HepG2 (cell line): Measurements from ENCODE around the gene PDE4D. TPM values are rescaled to one million over a fixed set of nuclear protein-coding genes. Genes with fewer than 3 reads are reported as not detected.
A peak's percentile ranks its signal among the peaks of the same experiment; 100 is the strongest.

Experiments
- ATAC-seq: fragments of 200-7000 bp; cut with Tn5 transposase; 3 replicates; pipeline ENCODE4 v1.9.1; 2020; ENCODE audit warnings: mild to moderate bottlenecking, moderate library complexity
- BruUV-seq: library from RNA; stranded (reverse); fragments of 400-500 nt; replicated peaks from 2 replicates; lab custom pipeline; 2021; lab: Mats Ljungman, UMichigan
- CTCF ChIA-PET: fragments of 300-600 bp; formaldehyde crosslinking; extraction: SDS; loops from one replicate; lab custom pipeline; 2021; ENCODE audit warnings: low total read pairs, inconsistent platforms, low intra/inter-chr PET ratio; lab: Yijun Ruan, JAX
- POLR2A ChIA-PET: fragments of 350-600 bp; sonication (Branson Sonifier 250); formaldehyde crosslinking; loops from one replicate; lab custom pipeline; 2020; ENCODE audit warnings: antibody characterized with exemption, inconsistent platforms; lab: Yijun Ruan, JAX
- DNase-seq: peaks from one replicate; pipeline ENCODE4 v3.0.0-alpha.2; 2015; ENCODE audit warnings: low spot score
- FAIRE-seq: peaks from 3 replicates; lab custom pipeline; 2011; peaks lifted over from hg19 to GRCh38; lab: Jason Lieb, UNC
- H2AFZ ChIP-seq: one replicate; pipeline ENCODE4 v1.6.1; 2011; ENCODE audit warnings: low read length, inconsistent platforms
- H3K27ac ChIP-seq: fragments of 300-600 bp; 3 replicates; pipeline ENCODE4 v1.8.0; 2011; ENCODE audit warnings: mixed run types, mild to moderate bottlenecking, mixed read lengths, low read length, inconsistent platforms; ENCODE audit not compliant: insufficient read depth; ENCODE audit errors: extremely low read length
- H3K27me3 ChIP-seq, 2 experiments: fragments of 200-600 bp in 1 of 2; 2 replicates in 1 of 2; 3 replicates in 1 of 2; pipeline versions ENCODE4 v1.6.0 to v1.8.0; 2011; ENCODE audit warnings: low read length in 2 of 2, mild to moderate bottlenecking in 2 of 2, moderate library complexity in 2 of 2, inconsistent platforms in 1 of 2; ENCODE audit not compliant: insufficient read depth in 2 of 2, control insufficient read depth in 1 of 2
- H3K36me3 ChIP-seq, 2 experiments: fragments of 200-600 bp in 1 of 2; replicated peaks in 1 of 2; 2 replicates in 1 of 2; 3 replicates in 1 of 2; pipeline versions ENCODE4 v1.5.1 to v1.8.0; 2011; ENCODE audit warnings: low read length in 2 of 2, inconsistent platforms in 1 of 2; ENCODE audit not compliant: insufficient read depth in 2 of 2, control insufficient read depth in 1 of 2
- H3K4me1 ChIP-seq: 2 replicates; pipeline ENCODE4 v1.5.1; 2012; ENCODE audit warnings: low read length, inconsistent platforms; ENCODE audit not compliant: insufficient read depth
- H3K4me2 ChIP-seq: 2 replicates; pipeline ENCODE4 v1.6.0; 2011; ENCODE audit warnings: low read depth, low read length, inconsistent platforms
- H3K4me3 ChIP-seq, 3 experiments: fragments of 200-600 bp in 1 of 3; sonication (generic), shearing (Covaris generic) in 1 of 3; replicated peaks in 1 of 3; 2 replicates each; pipeline ENCODE4 v1.5.1; 2011 to 2016; ENCODE audit warnings: low read length in 3 of 3, inconsistent platforms in 2 of 3, low read depth in 2 of 3, mild to moderate bottlenecking in 2 of 3, control low read depth in 1 of 3, mixed read lengths in 1 of 3; ENCODE audit not compliant: insufficient read depth in 1 of 3
- H3K79me2 ChIP-seq: one replicate; pipeline ENCODE4 v1.6.1; 2011; ENCODE audit warnings: low read length, inconsistent platforms; ENCODE audit not compliant: insufficient read depth
- H3K9ac ChIP-seq: 2 replicates; pipeline ENCODE4 v1.6.0; 2011; ENCODE audit warnings: mild to moderate bottlenecking, low read depth, low read length, inconsistent platforms; ENCODE audit not compliant: insufficient read depth
- H3K9me3 ChIP-seq: 2 replicates; pipeline ENCODE4 v1.5.1; 2012; ENCODE audit warnings: mild to moderate bottlenecking, low read length
- H4K20me1 ChIP-seq: 2 replicates; pipeline ENCODE4 v1.6.0; 2011; ENCODE audit warnings: inconsistent platforms, mild to moderate bottlenecking, low read length, moderate library complexity; ENCODE audit not compliant: insufficient read depth
- FOXO4 ChIP-seq: sonication (generic); formaldehyde crosslinking; conservative IDR thresholded peaks from 2 replicates; pipeline ENCODE4 v1.8.1; 2023; ENCODE audit warnings: missing genetic modification reagents
- HBP1 ChIP-seq: IDR thresholded peaks from 2 replicates; pipeline ENCODE4 v1.6.1; 2016; ENCODE audit warnings: low read depth, control low read depth
- HNRNPL ChIP-seq: fragments of 200-400 bp; formaldehyde crosslinking; IDR thresholded peaks from 2 replicates; pipeline ENCODE4 v1.6.1; 2017; ENCODE audit warnings: mild to moderate bottlenecking, low read depth, low read length
- KDM5A ChIP-seq: fragments of 200-600 bp; sonication (generic); IDR thresholded peaks from 2 replicates; pipeline ENCODE4 v1.7.0; 2018; ENCODE audit warnings: antibody characterized with exemption, mild to moderate bottlenecking, low read length, borderline replicate concordance
- MYNN ChIP-seq: sonication (generic); formaldehyde crosslinking; IDR thresholded peaks from 2 replicates; pipeline ENCODE4 v1.4.0; 2020; ENCODE audit warnings: mild to moderate bottlenecking, low read depth, missing genetic modification reagents
- NKX3-1 ChIP-seq: sonication (generic); formaldehyde crosslinking; IDR thresholded peaks from 2 replicates; pipeline ENCODE4 v1.5.0; 2020; ENCODE audit warnings: missing genetic modification reagents
- NR2C2 ChIP-seq: sonication (generic); formaldehyde crosslinking; IDR thresholded peaks from 2 replicates; pipeline ENCODE4 v1.4.0; 2020; ENCODE audit warnings: missing genetic modification reagents, mild to moderate bottlenecking, moderate library complexity, borderline replicate concordance
- NRL ChIP-seq: sonication (generic); formaldehyde crosslinking; IDR thresholded peaks from 2 replicates; pipeline ENCODE4 v1.5.0; 2020; ENCODE audit warnings: missing genetic modification reagents, mild to moderate bottlenecking, moderate library complexity, borderline replicate concordance
- SMAD1 ChIP-seq: sonication (generic); formaldehyde crosslinking; IDR thresholded peaks from 2 replicates; pipeline ENCODE4 v1.4.0; 2020; ENCODE audit warnings: missing genetic modification reagents, low read depth, mild to moderate bottlenecking, borderline replicate concordance
- SMARCC2 ChIP-seq: fragments of 450-650 bp; IDR thresholded peaks from 2 replicates; pipeline ENCODE4 v1.6.1; 2017; ENCODE audit warnings: antibody characterized with exemption, mild to moderate bottlenecking
- SOX5 ChIP-seq: IDR thresholded peaks from 2 replicates; pipeline ENCODE4 v1.6.1; 2016; ENCODE audit warnings: borderline replicate concordance
- SP2 ChIP-seq: sonication (generic); formaldehyde crosslinking; IDR thresholded peaks from 2 replicates; pipeline ENCODE4 v1.5.1; 2020; ENCODE audit warnings: mild to moderate bottlenecking, missing genetic modification reagents
- ZIK1 ChIP-seq: sonication (generic); formaldehyde crosslinking; IDR thresholded peaks from 2 replicates; pipeline ENCODE4 v1.5.0; 2020; ENCODE audit warnings: mild to moderate bottlenecking, low read depth, missing genetic modification reagents, borderline replicate concordance
- ZNF564 ChIP-seq: sonication (generic); formaldehyde crosslinking; IDR thresholded peaks from 2 replicates; pipeline ENCODE4 v1.8.1; 2023; ENCODE audit warnings: mild to moderate bottlenecking, missing genetic modification reagents
- WGBS: methylation state at CpG from one replicate; pipeline ENCODE4 v1.1.6; 2017; ENCODE audit warnings: low lambda C conversion rate; 5-methylcytosine and 5-hydroxymethylcytosine counted together
- in situ Hi-C: cut with HindIII; loops from 2 replicates; pipeline ENCODE4 v1.10.0; 2017; ENCODE audit warnings: low pct_unique_long_range_greater_than_20kb; ENCODE audit not compliant: extremely low pct_ligation_motif_present
- intact Hi-C: fragments of 100-400 bp; cut with micrococcal nuclease; formaldehyde crosslinking; loops from one replicate; pipeline ENCODE4 v1.10.0; 2022; ENCODE audit not compliant: unreplicated experiment
- polyA plus RNA-seq, 8 experiments: library from polyadenylated mRNA; depleted of rRNA in 3 of 8; stranded (reverse) in 7 of 8; unstranded in 1 of 8; fragments of >200 nt; fragmentation: Illumina TruSeq in 4 of 8; extraction: Trizol in 4 of 8; gene quantifications; 2 replicates each; pipeline versions ENCODE4 v1.2.1 to v1.2.3, GENCODE V29; 2011 to 2016; ENCODE audit warnings: low read depth in 4 of 8, missing spikeins in 1 of 8, mixed read lengths in 1 of 8; ENCODE audit not compliant: insufficient read depth in 1 of 8
- total RNA-seq, 5 experiments: library from RNA; depleted of rRNA; stranded (reverse); fragments of >200 nt; fragmentation: Illumina TruSeq; extraction: Trizol; gene quantifications; 2 replicates each; pipeline ENCODE4 v1.2.3, GENCODE V29; 2016; ENCODE audit warnings: low read depth in 1 of 5

PDE4D gene
- total and polyA plus RNA-seq, 2 of the 13 experiments (the other 11 are each of a cell fraction or from before 2014, with no cell fraction given), result 7.0 to 12.2 TPM

GRCh38 chr5:58968350-58968749, 925.2 kb downstream of the PDE4D start:
- TF ChIP-seq SMARCC2, result no peak
- no peak for TF ChIP-seq SOX5
- no peak for TF ChIP-seq HNRNPL
- TF ChIP-seq KDM5A, result no peak
- TF ChIP-seq SMAD1 (CRISPR knock-in tag), result no peak
- no peak for TF ChIP-seq ZNF564 (CRISPR knock-in tag)
- TF ChIP-seq NKX3-1 (CRISPR knock-in tag), result no peak
- TF ChIP-seq MYNN (CRISPR knock-in tag), result no peak
- TF ChIP-seq HBP1 (CRISPR knock-in tag), result no peak
- TF ChIP-seq SP2 (CRISPR knock-in tag), result no peak
- TF ChIP-seq FOXO4 (CRISPR knock-in tag), result no peak
- no peak for TF ChIP-seq NRL
- TF ChIP-seq ZIK1 (CRISPR knock-in tag), result no peak
- TF ChIP-seq NR2C2 (CRISPR knock-in tag), result no peak
- no peak overlapping the region for H2AFZ ChIP-seq
- H3K4me1 ChIP-seq, result no peaks in the 10 kb centered on the region
- FAIRE-seq (no peak), DNase-seq (no peak), ATAC-seq (peak; percentile 31)
- WGBS, result 20% methylated on average over 3 of the region's 3 CpGs
- H3K4me2 ChIP-seq, result no peak overlapping the region
- no peaks in the 10 kb centered on the region for H3K79me2 ChIP-seq
- H3K36me3 ChIP-seq, result no peaks in the 10 kb centered on the region
- ChIA-PET POLR2A (no interaction called here), CTCF (no interaction called here)
- BruUV-seq, result no TSS peak
- no peak overlapping the region for H3K9ac ChIP-seq
- peaks cover 0 to 4% of the 10 kb centered on the region in 2 experiments; a peak in 1 of 5 replicates for H3K27me3 ChIP-seq
- H4K20me1 ChIP-seq, result no peaks in the 10 kb centered on the region
- in situ Hi-C loops (no loop called here), intact Hi-C loops (no loop called here)
- no peak overlapping the region for H3K4me3 ChIP-seq
- H3K9me3 ChIP-seq, result no peaks in the 10 kb centered on the region
- no peak overlapping the region for H3K27ac ChIP-seq
